GM12892 (cell line): ENCODE measurements around the gene DENND1A.

Experiments used
- POLR2A ChIP-seq: IDR thresholded peaks from 2 replicates; pipeline ENCODE4 v1.6.1; 2011; ENCODE audit warnings: low read depth, low read length, control low read depth
- POLR2AphosphoS5 ChIP-seq: IDR thresholded peaks from 2 replicates; pipeline ENCODE4 v1.6.1; 2011; ENCODE audit warnings: low read depth, low read length, control low read depth
- TAF1 ChIP-seq: IDR thresholded peaks from 2 replicates; pipeline ENCODE4 v1.6.1; 2011; ENCODE audit warnings: low read depth, mild to moderate bottlenecking, control low read depth, low read length, borderline replicate concordance

DNA sequence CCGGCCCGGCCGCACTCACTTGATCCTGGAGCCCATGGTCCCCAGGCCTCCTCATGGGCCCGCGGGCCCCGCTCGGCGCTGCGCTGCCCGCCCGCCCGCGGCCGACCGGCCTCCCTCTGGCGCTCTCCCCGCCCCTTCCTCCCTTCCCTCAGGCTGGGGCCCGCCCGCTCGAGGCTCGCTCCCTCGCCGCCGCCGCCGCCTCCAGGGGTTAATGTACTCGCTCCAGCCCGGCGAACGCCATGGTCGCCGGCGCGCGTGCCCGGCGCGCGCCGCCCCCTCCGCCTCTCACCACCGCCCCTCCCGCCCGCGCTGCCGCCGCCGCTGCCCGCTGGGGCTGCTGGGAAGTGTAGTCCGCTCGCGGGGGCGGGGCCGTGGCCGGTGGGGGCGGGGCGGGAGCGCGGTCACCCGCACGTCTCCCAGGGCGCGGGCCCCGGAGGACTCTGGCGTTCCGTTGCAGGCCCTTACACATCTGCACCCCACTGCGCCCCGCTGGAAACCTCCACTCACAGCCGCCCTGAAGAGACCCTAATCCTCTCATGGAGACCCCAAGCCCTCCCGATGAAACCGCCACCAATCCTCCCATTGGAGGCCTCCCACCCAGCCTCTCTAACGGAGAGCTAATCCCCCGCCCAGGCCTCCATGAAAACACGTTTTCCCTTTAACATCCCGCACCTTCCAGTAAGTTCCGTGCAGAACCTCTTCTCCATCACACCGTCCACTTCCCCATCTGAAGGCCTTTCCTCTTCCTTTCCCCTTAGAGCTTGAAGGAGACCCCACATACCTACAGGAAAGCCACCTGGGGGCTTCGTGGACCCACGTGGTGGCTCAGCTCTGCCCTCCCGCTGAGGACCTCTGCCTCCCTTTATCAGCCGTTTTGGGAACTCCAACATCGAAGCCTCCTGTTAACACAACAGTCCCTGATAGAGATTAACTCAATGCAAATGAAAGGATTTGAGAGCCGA is at the start of gene DENND1A:
- TF ChIP-seq POLR2A (peak; percentile 29; the same call in 1 of the 2 replicates), TAF1 (peak; percentile 73; the same call in 1 of the 2 replicates), POLR2AphosphoS5 (no peak)
